Renal pelvis (tissue), 4 donors: Measurements from ENCODE around the gene TGFB2. TPM values are rescaled to one million over a fixed set of nuclear protein-coding genes. Genes with fewer than 3 reads are reported as not detected.

Experiments used
- DNase-seq: peaks from one replicate; pipeline ENCODE4 v3.0.0-alpha.2; 2013
- polyA plus RNA-seq, 3 donors: library from polyadenylated mRNA; unstranded; fragments of 120-200 nt; gene quantifications; one replicate each; pipeline ENCODE4 v1.2.1, GENCODE V29; 2013; ENCODE audit not compliant: insufficient read length in 3 of 3

Gene TGFB2
- polyA plus RNA-seq, 3 donors = 8.5 to 14.2 (median 11.5) TPM

GRCh38 chr1:218323568-218324225, 21.4 kb upstream of the TGFB2 start:
- no peak for DNase-seq

- no peak for DNase-seq
Measured at GRCh38 chr1:218324226-218324580, 20.9 kb upstream of the TGFB2 start.

- no peak for DNase-seq
Measured at GRCh38 chr1:218328769-218329168, 16.4 kb upstream of the TGFB2 start.

GRCh38 chr1:218330043-218330623, 15.0 kb upstream of the TGFB2 start:
- peak; percentile 16 for DNase-seq

GRCh38 chr1:218332416-218332815, 12.7 kb upstream of the TGFB2 start:
- DNase-seq = no peak

GRCh38 chr1:218336328-218336727, 8.8 kb upstream of the TGFB2 start:
- no peak for DNase-seq

- DNase-seq = no peak
Measured at GRCh38 chr1:218339267-218339831, 5.8 kb upstream of the TGFB2 start.

- no peak for DNase-seq
Measured at GRCh38 chr1:218341325-218341724, 3.8 kb upstream of the TGFB2 start.

GRCh38 chr1:218342091-218342490, 3.0 kb upstream of the TGFB2 start:
- DNase-seq = no peak

GRCh38 chr1:218345673-218346390, 696 bp downstream of the TGFB2 start:
- no peak for DNase-seq

GRCh38 chr1:218346391-218347204, 1.5 kb downstream of the TGFB2 start:
- DNase-seq = no peak

GRCh38 chr1:218347336-218347722, 2.2 kb downstream of the TGFB2 start:
- DNase-seq = no peak

GRCh38 chr1:218347723-218348627, 2.8 kb downstream of the TGFB2 start:
- no peak for DNase-seq

GRCh38 chr1:218348628-218349071, 3.5 kb downstream of the TGFB2 start:
- DNase-seq = no peak

- no peak for DNase-seq
Measured at GRCh38 chr1:218349348-218350034, 4.4 kb downstream of the TGFB2 start.

GRCh38 chr1:218350035-218350525, 4.9 kb downstream of the TGFB2 start:
- no peak for DNase-seq

GRCh38 chr1:218350801-218351266, 5.7 kb downstream of the TGFB2 start:
- DNase-seq = no peak

GRCh38 chr1:218351391-218352074, 6.4 kb downstream of the TGFB2 start:
- no peak for DNase-seq

- no peak for DNase-seq
Measured at GRCh38 chr1:218352075-218352438, 6.9 kb downstream of the TGFB2 start.
